HS-5 (cell line): Measurements from ENCODE around the gene FECH.
"Not testable (repeated sequence)": the region's sequence is repeated elsewhere in the genome, so short reads cannot be mapped to it uniquely, and the experiment has no call there.

Experiments used
- DNase-seq: peaks from one replicate; pipeline ENCODE4 v3.0.0-alpha.2; 2012; ENCODE audit warnings: low read depth

The FECH gene, protein sequence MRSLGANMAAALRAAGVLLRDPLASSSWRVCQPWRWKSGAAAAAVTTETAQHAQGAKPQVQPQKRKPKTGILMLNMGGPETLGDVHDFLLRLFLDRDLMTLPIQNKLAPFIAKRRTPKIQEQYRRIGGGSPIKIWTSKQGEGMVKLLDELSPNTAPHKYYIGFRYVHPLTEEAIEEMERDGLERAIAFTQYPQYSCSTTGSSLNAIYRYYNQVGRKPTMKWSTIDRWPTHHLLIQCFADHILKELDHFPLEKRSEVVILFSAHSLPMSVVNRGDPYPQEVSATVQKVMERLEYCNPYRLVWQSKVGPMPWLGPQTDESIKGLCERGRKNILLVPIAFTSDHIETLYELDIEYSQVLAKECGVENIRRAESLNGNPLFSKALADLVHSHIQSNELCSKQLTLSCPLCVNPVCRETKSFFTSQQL

DNA sequence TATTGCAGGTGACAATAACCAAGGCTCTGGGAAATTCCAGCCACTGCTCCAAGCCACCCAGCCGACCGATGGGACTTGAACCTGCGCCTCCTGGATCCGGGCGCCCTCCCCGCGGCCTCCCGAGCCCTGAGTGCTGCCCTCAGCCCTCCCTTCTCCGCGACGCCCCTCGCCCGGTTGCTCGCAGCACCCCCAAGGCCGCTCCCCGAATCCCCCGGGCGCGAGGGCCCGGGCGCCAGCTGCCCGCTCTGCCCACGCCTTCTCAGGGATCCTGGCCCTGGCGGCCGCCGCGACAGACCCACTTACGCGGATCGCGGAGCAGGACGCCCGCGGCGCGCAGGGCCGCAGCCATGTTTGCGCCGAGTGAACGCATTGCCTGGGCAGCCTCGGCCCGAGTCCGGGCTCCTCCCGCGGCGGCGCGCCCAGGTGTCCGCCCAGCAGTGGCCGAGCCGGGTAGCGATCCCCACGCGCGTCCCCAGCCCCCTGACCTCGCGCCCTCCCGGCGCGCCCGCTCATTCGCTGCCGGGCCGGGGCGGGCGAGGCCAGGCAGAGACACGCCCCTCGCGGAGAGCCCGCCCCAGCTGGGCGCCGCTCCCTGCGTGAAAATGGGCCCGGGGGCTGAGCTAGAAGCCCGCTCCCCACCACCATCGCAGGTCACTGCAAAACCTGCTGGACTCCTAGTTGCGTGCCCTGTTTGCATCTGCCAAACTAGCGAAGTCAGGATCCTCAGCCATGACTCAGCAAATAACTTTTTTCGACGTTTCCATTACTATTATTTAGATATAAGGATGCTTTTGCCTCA, at the start of gene FECH:
Gene FECH (minus strand): TSS at position 452 of the 799 bp plus-strand sequence. CDS start 82 bp downstream, at position 370.
- DNase-seq = no peak

DNA sequence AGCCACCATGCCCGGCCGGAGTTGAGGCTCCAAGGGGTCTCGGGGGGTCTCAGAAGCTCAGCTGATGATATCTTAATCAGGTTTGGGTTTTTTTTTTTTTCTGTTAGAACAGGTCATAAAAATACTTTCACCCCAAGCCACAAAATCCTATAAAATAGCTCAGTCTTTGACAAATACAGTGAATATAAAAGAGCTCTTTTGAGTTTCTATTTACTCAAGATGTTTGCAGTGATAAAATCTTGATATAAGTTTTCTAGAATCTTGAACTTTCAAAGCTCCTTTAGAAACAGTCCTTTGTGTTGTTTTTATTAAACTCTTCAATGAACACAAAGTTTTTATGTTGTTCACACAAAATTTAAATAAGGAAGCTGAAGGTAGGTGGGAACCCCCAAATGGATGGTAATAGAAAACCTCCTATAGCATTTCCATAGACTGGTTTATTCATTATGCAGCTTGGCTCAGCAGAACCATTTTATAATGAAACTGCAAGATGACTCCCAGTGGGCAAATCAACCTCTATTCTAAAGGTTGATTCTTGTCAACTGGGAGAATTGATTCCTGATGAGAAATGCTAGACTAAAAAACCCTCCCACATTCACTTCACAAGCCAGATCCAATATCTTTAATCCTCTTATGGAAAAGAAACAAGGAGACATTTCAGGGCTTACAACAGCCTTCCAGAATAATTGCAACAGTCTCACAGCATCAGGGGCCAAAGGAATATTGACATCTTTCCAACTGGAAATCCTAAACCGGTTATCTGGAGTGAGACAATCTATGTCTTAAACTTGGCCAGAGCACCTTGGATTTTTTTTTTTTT, 48.7 kb upstream of the FECH start:
- DNase-seq = no peak

DNA sequence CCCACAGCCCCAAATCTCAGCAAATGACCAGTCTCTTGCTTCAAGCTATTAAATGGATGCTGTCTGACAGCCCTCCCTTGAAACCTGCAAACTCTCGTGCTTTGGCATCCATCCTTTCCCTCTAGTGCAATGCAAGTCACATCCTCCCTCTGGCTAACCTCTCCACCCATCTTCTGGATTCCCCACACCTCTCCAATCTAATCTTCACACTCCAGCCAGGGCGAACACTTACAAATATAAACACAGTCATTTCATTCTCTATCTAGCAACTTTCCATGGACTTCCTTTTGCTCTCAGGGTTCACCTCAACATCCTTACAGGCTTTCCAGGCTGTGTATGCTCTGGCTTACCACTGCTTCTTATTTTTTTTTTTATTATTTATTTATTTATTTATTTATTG, 45.2 kb upstream of the FECH start:
- no peak for DNase-seq

DNA sequence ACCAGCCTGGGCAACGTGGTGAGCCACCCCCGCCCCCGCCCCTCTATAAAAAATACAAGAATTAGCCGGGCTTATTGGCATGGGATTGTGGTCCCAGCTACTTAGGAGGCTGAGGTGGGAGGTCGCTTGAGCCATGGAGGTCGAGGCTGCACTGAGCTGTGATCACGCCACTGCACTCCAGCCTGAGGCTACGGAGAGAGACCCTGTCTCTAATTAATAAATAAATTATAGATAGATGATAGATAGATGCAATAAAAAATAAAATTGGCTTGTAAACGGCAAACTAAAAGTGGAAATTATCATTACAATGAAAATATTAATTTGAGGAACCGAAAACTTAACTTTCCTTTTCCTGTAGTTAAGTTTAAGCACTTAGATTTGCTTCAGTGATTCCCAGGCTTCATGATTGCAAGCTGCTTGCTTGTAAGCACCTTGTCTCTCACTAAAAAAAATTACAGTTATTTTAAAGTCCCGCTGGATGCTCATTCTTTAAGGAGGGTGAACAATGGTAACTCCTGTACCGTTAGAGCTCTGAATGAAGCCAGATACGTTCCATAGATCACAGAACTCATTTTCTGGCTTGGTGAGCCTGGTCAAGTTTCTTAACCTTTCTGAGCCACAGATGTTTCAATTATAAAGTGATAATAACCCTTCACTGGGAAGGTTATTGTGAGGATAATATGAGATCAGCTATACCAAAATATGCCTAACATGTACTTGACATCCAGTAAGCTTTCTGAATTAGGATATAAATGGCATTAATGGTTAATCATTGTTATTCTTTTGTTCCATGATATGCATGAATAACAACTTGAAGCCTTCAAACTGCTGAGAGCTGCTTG, 44.5 kb upstream of the FECH start:
- DNase-seq = no peak

DNA sequence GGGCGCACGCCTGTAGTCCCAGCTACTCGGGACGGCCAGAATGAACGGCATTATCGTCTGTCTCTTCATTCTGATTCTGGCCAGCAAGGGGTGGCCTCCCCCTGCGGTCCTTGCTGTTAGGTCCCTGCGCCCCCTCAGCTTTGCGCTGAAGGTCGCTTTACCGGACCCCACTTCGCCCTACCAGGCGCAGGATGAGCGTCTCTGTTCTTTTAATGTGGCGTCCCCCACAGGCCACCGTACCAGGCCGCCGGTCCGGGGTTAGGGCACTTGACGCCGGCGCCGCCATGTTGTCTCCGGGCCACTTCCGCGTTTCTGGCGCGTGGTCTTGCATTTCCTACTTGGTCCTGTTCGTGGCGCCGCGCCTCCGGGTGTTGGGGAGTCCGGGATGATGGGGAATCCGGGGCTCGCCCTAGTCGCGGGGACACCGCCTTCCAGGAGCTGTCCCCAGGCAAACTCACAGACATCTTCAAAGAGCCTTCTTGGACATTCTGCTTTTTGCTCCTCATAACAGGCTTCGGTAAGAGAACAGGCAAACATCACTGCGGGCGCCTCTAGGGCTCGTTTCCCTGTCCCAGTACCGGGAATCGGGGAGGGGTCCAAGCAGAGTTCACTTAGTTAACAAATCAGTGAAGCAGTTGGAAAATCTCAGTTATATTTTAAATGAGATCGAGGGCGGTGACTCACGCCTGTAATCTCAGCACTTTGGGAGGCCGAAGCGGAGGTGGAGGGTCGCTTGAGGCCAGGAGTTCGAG, 43.7 kb upstream of the FECH start:
- peak; percentile 61 for DNase-seq

DNA sequence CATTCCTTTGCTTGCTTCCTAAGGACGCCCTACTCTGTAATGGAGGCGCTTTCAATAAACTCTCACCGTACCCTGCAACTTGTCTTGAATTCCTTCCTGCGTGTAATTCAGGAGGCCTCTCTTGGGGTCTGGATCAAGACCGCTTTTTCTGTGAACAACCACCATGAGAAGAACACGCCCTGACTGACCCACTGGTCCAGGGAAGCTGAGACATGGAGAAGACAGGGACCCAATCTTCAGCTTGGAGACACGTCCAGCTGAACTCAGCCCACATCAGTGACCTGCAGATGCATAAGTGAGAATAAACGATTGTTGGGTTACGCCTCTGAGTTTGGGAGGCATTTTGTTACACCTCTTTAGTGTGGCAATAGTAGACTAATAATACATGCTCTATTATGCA, 42.9 kb upstream of the FECH start:
- no peak for DNase-seq

DNA sequence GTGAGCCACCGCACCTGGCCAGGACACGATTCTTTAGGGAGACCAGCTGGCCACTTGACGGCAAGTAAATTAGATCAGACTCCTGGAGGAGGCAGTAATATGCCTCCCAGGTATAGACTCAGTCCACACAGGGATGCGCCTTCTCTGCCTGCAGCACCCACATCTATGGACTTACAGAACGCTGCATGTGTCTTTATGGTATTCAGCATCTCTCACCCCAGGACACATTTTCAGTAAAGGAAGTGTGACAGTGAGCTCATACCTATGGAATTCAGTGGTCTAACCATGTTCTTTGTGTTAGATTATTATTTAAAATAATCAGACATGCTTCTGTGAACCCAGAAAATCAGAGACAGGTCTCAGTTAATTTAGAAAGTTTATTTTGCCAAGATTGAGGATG, 41.0 kb upstream of the FECH start:
- DNase-seq = no peak

DNA sequence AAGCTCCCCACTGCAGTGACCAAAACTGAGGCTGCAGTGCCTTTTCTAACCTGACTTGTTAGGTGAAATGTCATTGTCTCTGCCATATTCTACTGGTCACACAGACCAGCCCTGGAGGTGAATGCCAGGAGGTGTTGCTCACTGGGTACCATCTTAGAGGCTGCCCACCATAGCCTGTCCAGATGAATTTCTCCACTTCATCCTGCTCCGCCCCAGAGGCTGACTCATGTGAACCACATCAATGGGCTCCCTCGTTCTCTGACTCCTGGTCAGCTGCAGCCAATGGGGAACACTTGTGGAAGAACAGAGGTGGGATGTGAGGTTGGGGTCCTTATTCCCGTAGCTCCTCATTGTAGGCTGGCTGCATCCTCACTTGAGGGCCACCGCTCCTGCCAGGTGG, 38.5 kb upstream of the FECH start:
- no peak for DNase-seq

DNA sequence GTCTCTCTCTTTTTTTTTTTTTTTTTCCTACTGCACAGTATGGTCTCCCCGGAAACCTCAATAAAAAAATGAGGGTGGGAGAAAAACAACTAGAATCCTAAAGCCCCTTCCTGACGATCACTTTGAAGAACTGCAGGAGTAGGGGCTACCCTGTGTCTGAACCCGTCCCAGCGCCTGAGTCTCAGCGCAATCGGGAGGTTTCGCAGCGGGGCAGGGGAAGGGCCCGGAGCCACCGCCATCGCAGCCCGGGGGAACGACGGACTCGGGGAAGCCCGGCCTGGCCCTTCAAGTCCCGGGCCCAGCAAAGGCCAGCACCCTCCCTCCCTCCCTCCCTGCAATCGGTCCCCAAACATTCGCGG, 34.7 kb upstream of the FECH start:
- no peak for DNase-seq

DNA sequence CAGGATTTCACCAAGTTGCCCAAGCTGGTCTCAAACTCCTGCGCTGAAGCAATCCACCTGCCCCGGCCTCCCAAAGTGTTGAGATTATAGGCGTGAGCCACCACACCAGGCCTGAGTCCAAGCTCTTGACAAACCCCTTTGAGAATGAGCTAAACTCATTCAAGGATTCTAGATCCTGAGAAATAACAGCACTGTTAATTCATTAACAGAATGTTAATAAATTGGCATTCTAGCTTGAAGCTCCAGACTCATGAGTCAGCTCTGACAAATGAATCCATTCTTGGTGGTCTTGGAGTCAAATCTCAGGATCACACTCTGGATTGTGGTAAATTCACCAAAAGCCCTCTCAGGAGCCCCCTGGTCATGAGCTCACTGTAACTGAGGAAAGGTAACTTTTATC, 33.4 kb upstream of the FECH start:
- DNase-seq = no peak

DNA sequence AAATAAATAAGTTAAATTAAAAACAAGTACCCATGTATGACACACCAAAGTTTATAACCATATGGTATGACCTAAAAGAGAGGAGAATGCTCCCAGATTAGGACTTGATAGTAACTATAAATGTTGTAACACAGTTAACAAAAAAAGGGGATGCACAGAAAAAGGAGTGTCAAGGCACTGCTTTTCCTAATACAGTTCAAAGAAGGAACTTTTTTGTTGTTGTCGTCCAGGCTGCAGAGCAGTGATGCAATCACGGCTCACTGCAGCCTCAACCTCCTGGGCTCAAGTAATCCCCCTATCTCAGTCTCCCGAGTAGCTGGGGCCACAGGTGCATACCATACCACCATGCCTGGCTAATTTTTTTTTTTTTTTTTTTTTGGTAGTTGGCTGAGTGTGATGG, 32.4 kb upstream of the FECH start:
- no peak for DNase-seq

DNA sequence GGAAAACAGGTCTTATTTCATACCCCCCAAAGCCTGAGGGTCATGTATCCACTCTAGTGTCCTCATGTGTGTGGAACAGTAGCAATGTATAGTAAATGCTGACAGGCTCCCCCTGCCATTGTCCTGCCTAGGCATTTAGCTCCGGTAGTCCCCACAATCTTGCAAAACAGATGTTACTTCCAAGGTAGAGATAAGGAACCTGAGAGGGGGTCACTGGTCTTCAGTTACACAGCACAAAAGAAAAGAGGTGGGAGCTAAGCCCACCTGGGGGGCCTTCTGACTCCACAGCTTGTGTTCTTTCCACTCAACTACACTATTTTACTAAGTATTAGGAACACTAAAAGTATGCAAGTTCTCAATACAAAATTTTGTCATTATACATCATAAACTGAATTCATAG, 17.4 kb upstream of the FECH start:
- no peak for DNase-seq

DNA sequence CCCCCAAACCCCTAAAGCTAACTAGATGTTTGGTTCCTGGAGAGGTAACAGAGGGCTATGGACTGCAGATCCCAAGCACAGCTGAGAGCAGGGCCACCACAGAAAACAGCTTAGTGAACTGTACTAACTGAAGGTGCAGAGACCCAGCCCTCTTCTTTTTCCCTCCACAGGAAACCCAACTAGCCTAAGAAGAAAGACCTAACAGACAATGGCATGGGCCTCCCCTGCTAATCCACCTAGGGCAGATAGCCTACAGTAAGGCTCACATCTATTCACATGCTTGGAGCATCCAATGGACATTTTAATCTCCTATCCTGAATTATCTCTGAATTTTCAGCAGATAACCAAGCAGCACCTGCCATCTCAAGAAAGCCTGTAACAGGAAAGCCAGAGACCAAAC, 8.8 kb upstream of the FECH start:
- DNase-seq = no peak

DNA sequence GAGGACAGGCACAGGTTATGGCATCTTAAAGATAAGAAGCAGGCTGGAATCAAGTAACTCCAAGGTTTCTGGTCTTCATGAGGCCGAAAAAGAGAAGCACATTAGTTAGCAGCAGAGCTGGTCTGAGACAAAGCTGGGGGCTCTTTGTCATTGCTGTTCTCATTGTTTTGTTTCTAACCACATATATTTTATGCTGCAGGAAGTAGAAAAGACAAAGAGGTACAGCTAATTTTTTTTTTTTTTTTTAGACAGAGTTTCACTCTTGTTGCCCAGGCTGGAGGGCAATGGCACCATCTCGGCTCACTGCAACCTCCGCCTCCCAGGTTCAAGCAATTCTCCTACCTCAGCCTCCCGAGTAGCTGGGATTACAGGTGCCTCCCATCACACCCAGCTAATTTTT, 6.2 kb upstream of the FECH start:
- not testable (repeated sequence) for DNase-seq

DNA sequence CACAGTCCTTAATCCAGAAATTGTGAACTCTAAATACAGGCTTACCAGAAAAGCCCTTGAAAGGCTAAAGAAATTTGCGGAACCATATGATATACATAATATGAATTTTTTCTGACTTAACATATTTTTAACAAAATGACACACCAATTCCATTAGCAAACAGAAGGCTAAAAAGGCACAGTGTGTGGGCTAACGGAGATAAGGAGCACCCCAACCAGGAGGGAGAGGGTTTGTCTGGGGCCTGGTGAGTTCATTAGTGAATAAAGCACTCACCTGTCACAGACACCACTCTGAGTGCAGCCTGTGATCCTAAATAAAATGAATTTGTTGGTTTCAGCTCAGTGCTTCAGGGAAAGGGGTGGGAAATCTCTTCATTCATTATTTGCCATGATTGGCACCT, 2.7 kb upstream of the FECH start:
- no peak for DNase-seq

DNA sequence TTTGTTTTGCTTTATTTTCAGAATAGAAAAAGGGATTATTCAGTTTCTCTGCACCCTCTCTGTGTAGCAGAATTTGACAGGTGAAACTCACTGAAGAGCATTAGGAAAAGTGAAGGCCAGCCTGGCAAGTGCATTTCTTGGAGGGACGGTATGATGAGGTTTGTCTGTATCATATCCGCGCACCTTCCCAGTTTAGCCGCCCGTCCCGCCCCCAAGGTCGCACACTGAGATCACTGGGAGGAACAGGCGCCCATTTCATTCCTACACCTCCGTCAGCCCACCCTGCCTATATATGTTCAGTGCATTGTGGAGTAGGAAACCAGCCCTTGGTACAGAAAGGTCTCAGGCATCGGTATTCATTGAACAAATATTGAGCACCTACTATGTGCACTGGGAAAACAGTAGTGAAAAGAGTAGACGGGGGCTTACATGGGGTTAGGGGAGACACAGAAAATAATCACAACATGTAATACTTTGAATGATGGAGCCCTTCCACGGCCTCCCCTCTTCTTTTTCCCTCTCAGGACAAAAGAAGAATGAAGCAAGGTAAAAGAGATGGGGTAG, 678 bp upstream of the FECH start:
- DNase-seq = no peak

DNA sequence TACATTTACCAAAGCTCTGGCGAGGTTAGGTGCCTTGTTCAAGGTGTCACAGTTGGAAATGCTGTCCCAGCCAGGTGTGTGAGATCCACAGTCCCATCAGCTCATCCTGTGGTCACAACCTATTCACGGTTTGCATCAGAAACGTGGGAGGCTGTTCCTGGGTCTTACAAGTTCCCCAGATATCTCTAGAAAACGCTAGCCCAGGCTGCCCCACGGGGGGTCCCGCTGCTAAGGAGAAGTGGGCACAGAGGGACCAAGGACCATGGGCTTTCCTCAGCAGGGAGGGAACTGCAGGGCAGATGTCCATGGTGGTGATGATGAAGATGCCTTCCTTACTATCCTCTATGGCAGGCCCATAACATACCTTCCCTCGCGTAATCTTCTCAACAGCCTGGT, 649 bp downstream of the FECH start:
- DNase-seq = no peak

DNA sequence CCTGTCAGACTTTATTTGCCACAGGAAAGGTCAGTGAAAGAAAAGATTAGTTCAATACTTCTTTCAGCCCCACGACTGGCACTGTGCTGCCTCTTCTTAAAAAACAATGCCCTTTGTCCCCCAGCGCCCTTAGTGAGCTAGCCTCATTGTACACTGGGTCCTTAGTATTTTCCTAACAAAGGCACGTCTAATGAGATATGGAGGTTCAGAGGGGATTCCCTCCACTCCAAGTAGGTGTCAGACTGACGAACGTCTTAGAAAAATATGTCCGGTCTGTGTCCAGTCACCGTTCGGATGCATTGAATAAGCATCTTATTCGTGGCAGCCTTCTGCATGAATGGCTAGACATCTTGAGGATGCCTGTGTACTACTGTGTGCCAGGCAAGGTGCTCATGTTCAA, 1.1 kb downstream of the FECH start:
- DNase-seq = no peak

DNA sequence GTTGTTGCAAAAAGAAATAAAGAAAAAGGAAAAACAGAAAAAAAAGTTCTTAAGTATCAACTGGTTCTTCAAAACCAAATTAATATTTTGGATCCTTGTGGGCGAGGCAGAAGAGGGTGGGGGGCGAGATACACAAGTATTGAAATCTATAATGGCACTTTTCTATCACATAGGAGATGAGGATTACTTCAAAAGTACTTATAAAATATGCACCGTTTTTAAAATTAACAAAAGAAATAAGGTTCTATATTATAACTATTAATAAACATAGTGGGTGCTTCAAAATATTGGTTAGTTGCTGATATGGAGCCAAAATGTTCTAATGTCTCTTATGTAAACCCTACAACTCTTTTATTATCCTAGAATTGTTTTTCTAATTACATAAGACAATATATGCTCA, 2.1 kb downstream of the FECH start:
- no peak for DNase-seq

DNA sequence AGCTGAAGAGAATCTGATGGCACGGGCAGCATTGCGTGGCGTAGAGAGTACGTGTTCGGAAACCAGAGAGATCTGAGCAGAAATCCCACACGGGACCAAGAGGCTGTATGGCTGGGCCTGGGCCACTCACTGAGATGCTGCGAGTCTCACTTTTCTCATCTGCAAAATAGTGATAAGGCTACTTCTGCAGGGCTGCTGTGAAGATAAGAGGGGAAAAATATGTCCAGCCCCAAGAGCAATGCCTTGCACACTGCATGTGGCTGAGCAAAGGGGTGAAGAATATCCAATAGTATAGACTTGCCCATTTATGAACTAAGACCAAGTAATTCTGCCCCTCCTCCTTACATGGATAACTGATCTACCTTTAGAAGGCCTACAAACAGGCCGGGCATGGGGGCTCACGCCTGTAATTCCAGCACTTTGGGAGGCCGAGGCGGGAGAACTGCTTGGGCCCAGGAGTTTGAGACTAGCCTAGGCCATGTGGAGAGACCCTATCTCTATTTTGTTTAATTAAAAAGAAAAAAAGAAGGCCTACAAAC, 3.1 kb downstream of the FECH start:
- DNase-seq = no peak
